ENCODE measurements around the gene TNFSF18.

The TNFSF18 gene

DNA sequence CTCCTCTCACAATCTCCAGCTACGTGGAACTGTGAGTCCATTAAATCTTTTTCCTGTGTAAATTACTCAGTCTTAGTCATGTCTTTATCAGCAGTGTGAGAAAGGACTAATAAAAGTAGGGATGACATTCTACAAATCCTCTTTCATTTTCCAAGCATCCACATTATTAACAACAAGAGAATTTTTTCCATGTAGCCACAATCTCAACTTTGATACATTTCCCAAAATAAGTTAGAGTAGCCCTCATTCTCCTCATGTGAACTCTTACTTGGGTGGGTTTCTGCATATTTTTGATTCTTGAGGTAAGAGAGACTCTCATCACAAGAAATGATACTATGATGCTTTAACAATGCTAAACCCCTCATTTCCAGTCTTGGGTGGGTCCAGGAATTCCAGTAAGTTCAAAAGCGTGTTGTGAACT lies 52.8 kb downstream of the TNFSF18 start:
- no peaks in the 10 kb centered on the region for H3K9me3 ChIP-seq
- TF ChIP-seq, protein P1, sequence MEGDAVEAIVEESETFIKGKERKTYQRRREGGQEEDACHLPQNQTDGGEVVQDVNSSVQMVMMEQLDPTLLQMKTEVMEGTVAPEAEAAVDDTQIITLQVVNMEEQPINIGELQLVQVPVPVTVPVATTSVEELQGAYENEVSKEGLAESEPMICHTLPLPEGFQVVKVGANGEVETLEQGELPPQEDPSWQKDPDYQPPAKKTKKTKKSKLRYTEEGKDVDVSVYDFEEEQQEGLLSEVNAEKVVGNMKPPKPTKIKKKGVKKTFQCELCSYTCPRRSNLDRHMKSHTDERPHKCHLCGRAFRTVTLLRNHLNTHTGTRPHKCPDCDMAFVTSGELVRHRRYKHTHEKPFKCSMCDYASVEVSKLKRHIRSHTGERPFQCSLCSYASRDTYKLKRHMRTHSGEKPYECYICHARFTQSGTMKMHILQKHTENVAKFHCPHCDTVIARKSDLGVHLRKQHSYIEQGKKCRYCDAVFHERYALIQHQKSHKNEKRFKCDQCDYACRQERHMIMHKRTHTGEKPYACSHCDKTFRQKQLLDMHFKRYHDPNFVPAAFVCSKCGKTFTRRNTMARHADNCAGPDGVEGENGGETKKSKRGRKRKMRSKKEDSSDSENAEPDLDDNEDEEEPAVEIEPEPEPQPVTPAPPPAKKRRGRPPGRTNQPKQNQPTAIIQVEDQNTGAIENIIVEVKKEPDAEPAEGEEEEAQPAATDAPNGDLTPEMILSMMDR (IDR thresholded peaks at IDR 0.05) = no peak
- H3K27ac ChIP-seq = no peak overlapping the region
- H3K4me3 ChIP-seq (ENCODE audit: low read depth in 1 of 2, low read length in 1 of 2) = no peak overlapping the region
- H3K27me3 ChIP-seq = no peaks in the 10 kb centered on the region
- no peaks in the 10 kb centered on the region for H3K4me1 ChIP-seq (ENCODE audit: control insufficient read depth in 1 of 2, insufficient read depth in 1 of 2, low read depth in 1 of 2, low read length in 1 of 2)
- no peaks in the 10 kb centered on the region for H3K36me3 ChIP-seq

DNA sequence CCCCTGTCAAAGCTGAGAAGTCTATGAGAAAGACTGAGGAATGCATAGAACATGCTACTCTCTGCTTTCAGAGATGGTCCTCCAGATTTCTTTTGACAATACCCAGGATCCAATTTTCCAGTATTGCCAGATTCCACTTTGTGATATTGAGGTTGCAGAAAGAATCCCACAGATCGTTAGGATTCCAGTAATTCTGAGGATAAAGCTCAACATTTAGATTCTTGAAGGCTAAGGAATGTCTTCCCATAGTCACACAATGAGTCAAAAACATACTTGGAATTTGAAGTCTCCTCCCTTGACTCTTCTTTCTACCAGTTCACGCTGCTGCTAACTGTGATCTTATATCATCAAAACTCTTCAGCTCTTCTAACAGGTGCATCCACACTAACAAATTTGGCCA lies 57.1 kb downstream of the TNFSF18 start:
- Histone ChIP-seq H3K9me3 (no peaks in the 10 kb centered on the region), H3K4me3 (ENCODE audit: low read depth in 1 of 2, low read length in 1 of 2) (no peak overlapping the region), H3K36me3 (no peaks in the 10 kb centered on the region), H3K27ac (no peak overlapping the region), H3K4me1 (ENCODE audit: control insufficient read depth in 1 of 2, insufficient read depth in 1 of 2, low read depth in 1 of 2, low read length in 1 of 2) (peaks cover 0 to 4% of the 10 kb centered on the region in 2 experiments), H3K27me3 (no peaks in the 10 kb centered on the region)
- TF ChIP-seq, protein P1 (IDR thresholded peaks at IDR 0.05) = no peak

GRCh38 chr1:172991674-172992400 lies 58.9 kb downstream of the TNFSF18 start:
- H3K27me3 ChIP-seq = no peaks in the 10 kb centered on the region
- H3K4me3 ChIP-seq (ENCODE audit: low read depth in 1 of 2, low read length in 1 of 2) = no peak overlapping the region
- peaks cover 0 to 4% of the 10 kb centered on the region in 2 experiments for H3K4me1 ChIP-seq (ENCODE audit: control insufficient read depth in 1 of 2, insufficient read depth in 1 of 2, low read depth in 1 of 2, low read length in 1 of 2)
- TF ChIP-seq, protein P1 (IDR thresholded peaks at IDR 0.05) = no peak
- H3K9me3 ChIP-seq = no peaks in the 10 kb centered on the region
- no peak overlapping the region for H3K27ac ChIP-seq
- no peaks in the 10 kb centered on the region for H3K36me3 ChIP-seq

- H3K36me3 ChIP-seq = no peaks in the 10 kb centered on the region
- TF ChIP-seq, protein P1 (IDR thresholded peaks at IDR 0.05) = no peak
- H3K4me3 ChIP-seq (ENCODE audit: low read depth in 1 of 2, low read length in 1 of 2) = no peak overlapping the region
- no peaks in the 10 kb centered on the region for H3K27me3 ChIP-seq
- H3K27ac ChIP-seq = no peak overlapping the region
- no peaks in the 10 kb centered on the region for H3K9me3 ChIP-seq
- peaks cover 0 to 4% of the 10 kb centered on the region in 2 experiments for H3K4me1 ChIP-seq (ENCODE audit: control insufficient read depth in 1 of 2, insufficient read depth in 1 of 2, low read depth in 1 of 2, low read length in 1 of 2)
Measured at GRCh38 chr1:172990598-172991215, 60.0 kb downstream of the TNFSF18 start.
